ENCODE results near the gene TDP1.

GRCh38 chr14:89978656-89979055 is 22.9 kb downstream of the TDP1 start:
- TF ChIP-seq EZH2phosphoT487 (IDR thresholded peaks at IDR 0.05; ENCODE audit: insufficient read depth, low read depth) (no peak), EZH2 (IDR thresholded peaks at IDR 0.05; ENCODE audit: insufficient read depth, poor library complexity, severe bottlenecking) (no peak)
